NCI-H526 treated with DMSO at 0.1 percent for 48 hours (cell line): Measurements from ENCODE around the gene STAG3.
"Not testable (repeated sequence)": the region's sequence is repeated elsewhere in the genome, so short reads cannot be mapped to it uniquely, and the experiment has no call there.

Source experiments
- DNase-seq: peaks from one replicate; lab custom pipeline; 2025; lab: John Stamatoyannopoulos, UW

Gene STAG3

GRCh38 chr7:100213672-100214071 lies 36.0 kb downstream of the STAG3 start:
- no peak for DNase-seq

DNA sequence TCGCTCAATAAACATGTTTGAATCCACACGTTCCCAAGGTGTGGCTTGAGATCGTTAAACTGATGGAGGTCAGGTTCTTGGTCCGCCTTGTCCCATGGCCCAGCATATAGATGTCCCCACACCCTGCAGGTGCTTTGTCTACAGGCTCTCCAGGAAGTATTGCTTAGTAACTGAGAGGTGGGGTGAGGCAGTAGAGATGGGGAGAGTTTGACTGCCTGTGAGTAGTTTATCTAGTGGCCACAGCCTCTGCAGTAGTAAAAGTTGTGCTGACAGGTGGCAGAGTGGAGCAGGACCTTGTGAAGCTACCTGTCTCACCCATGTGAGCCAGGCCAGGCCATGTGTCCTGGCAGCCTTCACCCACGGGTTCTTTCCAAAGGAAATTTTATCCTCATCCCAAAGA lies 36.6 kb downstream of the STAG3 start:
- not testable (repeated sequence) for DNase-seq

GRCh38 chr7:100215895-100216294 lies 38.2 kb downstream of the STAG3 start:
- DNase-seq: no peak

DNA sequence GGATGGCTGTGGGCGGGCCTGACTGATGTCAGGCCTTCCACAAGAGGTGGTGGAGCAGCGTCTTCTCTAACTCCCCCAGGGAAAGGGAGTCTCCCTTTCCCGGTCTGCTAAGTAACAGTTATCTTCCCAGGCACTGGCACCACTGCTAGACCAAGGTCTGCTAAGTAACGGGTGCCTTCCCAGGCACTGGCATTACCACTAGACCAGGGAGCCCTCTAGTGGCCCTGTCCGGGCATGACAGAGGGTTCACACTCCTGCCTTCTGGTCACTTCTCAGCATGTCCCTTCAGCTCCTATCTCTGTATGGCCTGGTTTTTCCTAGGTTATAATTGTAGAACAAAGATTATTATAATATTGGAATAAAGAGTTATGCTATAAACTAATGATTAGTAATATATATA lies 40.2 kb downstream of the STAG3 start:
- DNase-seq: peak; percentile 4

DNA sequence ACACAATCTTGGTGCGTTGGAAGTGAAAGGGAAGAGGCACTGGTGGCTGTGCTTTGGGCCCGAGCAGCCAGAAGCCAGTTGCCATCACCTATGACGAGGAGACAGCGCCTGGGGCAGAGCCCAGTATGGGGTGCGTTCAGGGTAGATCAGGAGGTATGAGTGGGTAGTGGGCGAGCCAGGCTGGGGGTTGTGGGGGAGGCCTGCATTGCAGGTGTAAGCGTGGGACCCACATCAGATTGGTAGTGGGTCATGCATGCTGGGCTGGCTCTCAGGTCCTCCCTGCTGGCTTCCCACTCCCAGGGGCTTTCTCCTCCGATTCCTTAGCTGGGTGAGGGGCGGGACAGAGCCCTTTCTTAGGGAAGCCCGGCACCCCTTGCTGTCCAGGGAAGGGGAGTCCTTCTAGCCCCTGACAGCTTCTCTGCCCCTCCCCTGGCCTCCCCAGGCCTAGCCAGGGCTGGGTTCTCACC lies 41.6 kb downstream of the STAG3 start:
- DNase-seq: no peak

DNA sequence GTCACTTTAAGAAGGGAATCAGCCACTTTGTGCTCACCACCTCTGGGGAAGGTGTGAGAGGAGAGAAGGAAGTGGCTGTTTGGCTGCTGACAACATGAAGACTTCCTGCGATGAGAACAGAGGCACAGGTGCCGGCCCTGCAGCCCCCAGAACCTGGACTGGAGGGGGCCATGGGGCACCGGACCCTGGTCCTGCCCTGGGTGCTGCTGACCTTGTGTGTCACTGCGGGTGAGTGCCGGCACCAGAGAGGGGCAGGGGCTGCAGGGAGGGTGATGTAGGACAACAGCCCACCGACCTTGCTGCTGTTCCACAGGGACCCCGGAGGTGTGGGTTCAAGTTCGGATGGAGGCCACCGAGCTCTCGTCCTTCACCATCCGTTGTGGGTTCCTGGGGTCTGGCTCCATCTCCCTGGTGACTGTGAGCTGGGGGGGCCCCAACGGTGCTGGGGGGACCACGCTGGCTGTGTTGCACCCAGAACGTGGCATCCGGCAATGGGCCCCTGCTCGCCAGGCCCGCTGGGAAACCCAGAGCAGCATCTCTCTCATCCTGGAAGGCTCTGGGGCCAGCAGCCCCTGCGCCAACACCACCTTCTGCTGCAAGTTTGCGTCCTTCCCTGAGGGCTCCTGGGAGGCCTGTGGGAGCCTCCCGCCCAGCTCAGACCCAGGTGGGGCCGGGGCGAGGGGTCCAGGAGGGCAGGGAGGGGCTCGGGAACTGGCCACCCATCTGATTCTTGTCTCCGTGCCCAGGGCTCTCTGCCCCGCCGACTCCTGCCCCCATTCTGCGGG lies 42.3 kb downstream of the STAG3 start, which contains the start of gene PVRIG:
TSS of gene PVRIG (plus strand) at position 149 of the 785 bp plus-strand sequence. CDS start at position 171, 22 bp downstream.
- not testable (repeated sequence) for DNase-seq

- DNase-seq: no peak
These were observed 43.0 kb downstream of the STAG3 start for GRCh38 chr7:100220586-100221230.

DNA sequence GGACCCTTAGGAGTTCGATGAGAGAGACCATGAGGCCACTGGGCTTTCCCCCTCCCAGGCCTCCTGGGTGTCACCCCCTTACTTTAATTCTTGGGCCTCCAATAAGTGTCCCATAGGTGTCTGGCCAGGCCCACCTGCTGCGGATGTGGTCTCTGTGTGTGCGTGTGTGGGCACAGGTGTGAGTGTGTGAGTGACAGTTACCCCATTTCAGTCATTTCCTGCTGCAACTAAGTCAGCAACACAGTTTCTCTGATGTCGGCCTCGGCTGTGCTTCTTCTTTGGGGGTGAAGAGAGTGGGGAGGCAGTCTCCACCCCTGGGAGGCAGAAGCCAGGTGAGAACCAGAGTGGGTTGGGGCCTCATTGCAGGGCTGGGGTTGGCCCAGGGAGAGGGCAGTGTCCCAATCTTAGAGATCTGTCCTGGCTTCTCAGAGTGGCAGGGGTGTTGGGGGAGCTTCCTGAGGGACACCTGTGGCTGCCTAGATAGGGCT lies 43.6 kb downstream of the STAG3 start:
- DNase-seq: no peak

- no peak for DNase-seq
These were observed 44.2 kb downstream of the STAG3 start for GRCh38 chr7:100221767-100222444.

- DNase-seq: no peak
These were observed 44.9 kb downstream of the STAG3 start for GRCh38 chr7:100222445-100223132.

DNA sequence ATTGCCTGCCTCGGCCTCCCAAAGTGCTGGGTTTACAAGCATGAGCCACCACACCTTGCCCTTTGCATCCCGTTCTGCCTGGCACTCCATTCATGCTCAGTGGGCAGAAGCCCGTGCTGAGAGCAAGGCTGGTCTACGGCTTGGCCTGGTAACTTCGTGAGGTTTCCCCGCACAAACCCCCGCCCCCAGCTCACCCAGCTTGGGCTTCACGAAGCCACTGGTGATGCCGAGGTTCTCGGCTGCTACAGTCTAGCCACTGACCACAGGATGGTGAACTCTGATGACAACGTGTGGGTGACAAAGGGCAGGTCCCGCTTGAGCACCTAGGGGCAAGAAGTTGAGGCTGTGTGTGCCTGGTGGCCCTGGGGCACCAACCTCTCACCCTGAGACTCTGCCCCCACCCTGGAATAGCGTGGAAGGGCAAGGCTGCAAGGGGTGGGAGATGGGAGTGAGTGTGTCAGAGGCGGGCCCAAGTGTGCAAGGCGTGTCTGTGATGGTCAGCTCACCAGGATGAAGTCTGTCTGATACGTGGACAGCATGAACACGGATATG lies 45.7 kb downstream of the STAG3 start:
- not testable (repeated sequence) for DNase-seq

- DNase-seq: not testable (repeated sequence)
These were observed 47.2 kb downstream of the STAG3 start for GRCh38 chr7:100224891-100225290.

DNA sequence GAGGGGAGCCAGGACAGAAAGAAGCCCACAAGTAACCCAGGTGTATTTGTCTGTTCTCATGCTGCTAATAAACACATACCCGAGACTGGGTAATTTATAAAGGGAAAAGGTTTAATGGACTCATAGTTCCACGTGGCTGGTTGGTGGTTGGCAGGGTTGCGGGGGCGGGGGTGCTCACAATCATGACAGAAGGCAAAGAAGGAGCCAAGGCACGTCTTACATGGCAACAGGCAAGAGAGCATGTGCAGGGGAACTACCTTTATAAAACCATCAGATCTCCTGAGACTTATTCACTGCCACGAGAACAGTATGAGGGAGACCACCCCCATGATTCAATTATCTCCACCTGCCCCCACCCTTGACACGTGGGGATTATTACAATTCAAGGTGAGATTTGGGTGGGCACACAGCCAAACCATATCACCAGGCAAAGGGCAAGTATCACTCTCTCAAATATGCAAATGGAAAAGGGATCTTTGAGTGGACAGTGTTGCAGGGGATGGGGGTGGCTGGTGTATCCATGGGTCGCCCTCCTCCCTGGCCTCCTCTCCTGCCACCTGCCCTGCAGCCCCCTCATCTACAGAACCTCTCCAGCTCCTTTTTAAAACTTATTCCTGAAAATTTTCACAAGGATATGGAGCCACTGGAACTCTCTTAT lies 57.1 kb downstream of the STAG3 start:
- DNase-seq: not testable (repeated sequence)

GRCh38 chr7:100239975-100240374 lies 62.3 kb downstream of the STAG3 start:
- DNase-seq: not testable (repeated sequence)

DNA sequence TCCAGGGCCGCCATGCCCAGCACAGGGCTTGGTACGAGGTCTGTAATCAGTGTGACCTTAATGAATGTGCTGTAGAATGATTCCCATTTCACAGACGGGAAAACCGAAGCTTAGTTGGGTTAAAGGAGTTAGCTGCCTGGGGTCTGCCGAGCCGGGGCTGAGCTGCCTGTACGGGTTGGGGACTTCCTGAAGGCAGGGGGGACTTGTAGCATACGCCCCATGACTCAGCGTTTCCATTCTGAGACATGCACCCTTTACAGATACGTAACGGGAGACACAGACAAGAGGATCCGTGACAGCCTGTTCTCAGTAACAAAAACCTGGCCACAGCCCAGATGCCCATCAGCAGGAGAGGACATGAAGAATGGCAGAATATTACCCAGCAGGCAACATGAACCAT lies 65.7 kb downstream of the STAG3 start:
- not testable (repeated sequence) for DNase-seq

DNA sequence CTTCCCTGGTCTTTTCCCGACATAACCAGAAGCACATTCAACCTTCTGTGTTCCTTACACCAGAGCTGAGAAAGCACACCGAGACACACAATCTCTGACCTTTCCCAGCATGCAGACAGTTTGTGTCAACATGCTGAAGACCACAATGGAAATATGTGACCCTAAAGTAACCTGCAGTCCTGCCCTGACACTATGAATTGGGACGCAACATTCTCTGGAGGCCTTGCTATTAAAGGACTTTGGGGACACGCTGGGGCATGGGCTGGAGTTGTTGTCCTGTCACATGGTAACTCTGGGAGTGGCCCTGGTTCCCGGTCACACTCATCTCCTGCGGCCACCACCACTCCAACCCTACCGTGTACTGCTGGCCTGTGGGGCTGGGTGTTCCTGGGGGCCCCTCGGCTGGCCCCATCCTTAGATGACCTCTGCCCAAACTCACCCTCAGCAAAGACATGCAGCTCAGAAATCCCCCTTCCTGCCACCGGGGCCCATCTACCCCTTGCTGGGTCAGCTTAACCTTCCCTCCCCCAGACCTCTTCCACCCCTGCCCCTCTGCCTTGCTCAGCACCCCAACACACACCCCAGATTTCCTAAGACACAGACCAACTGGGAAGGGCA lies 67.4 kb downstream of the STAG3 start:
- not testable (repeated sequence) for DNase-seq

- DNase-seq: not testable (repeated sequence)
These were observed 68.6 kb downstream of the STAG3 start for GRCh38 chr7:100246121-100246864.

DNA sequence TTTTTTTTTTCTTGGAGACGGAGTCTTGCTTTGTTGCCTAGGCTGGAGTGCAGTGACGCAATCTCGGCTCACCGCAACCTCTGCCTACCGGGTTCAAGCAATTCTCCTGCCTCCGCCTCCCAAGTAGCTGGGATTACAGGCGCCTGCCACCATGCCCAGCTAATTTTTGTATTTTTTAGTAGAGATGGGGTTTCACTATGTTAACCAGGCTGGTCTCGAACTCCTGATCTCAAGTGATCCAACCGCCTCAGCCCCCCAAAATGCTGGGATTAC lies 69.1 kb downstream of the STAG3 start:
- not testable (repeated sequence) for DNase-seq

DNA sequence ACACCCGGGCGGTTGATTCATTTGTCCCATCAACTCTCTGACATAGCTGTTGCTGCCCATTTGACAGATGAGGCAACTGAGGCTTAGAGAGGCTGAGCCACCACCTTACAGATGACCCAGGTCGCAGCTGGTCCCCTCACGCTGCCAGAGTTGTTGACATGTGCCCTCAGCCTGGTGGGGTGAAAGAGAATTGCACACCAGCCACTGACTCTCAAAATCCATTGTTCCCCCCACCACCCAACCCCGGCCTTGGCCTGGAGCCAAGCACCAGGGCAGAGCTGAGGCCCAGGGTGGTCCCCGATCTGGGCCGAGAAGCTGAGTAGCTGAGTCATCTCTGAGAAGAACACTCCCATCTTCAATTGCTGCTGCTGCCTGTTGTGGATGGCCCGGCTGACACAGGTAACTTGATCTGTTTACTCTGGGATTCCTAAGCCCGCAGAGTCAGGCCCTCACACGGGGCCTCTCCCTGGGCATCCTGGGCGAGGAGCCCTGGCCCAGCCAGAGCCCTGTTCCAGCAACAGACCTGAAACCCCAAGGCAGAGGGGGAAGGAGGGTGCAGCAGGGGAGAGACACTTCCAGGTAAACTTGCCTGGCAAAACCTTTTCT lies 69.5 kb downstream of the STAG3 start:
- peak; percentile 78 for DNase-seq

GRCh38 chr7:100248483-100248882 lies 70.8 kb downstream of the STAG3 start:
- no peak for DNase-seq
